ENCODE measurements around the gene PARD3. TPM values are rescaled to one million over a fixed set of nuclear protein-coding genes. Genes with fewer than 3 reads are reported as not detected.
A peak's percentile ranks its signal among the peaks of the same experiment; 100 is the strongest.

PARD3 gene
- total RNA-seq, 1 experiment from 2014 or later = 51.8 TPM

DNA sequence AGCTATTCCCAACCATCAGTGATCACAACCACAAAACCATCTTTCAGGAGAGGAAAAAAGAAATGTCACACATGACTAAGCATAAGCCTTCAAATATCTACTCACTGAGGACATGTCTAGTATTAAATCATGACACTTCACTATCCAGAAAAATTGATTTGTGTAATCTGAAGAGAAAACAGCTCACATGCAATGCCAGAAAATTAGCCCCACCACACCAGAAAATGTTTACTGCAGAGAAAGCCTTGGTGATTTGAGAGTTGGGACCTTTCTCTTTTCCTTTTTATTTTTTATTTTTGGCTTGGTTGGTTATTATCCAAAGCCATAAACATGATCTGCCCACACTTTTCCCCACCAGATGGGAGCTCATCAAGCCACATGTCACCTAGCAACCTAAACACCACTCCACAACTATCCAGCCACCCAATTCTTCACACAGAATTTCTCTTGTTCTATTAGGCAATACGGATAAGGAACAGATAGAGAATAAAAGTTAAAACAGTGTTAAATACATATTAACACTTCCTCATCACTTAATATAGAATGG, 3.1 kb downstream of the PARD3 start (continued):
- TF ChIP-seq, protein P1, sequence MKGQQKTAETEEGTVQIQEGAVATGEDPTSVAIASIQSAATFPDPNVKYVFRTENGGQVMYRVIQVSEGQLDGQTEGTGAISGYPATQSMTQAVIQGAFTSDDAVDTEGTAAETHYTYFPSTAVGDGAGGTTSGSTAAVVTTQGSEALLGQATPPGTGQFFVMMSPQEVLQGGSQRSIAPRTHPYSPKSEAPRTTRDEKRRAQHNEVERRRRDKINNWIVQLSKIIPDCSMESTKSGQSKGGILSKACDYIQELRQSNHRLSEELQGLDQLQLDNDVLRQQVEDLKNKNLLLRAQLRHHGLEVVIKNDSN (CRISPR knock-in tag; IDR thresholded peaks at IDR 0.05) = no peak
- TF ChIP-seq, protein P2, sequence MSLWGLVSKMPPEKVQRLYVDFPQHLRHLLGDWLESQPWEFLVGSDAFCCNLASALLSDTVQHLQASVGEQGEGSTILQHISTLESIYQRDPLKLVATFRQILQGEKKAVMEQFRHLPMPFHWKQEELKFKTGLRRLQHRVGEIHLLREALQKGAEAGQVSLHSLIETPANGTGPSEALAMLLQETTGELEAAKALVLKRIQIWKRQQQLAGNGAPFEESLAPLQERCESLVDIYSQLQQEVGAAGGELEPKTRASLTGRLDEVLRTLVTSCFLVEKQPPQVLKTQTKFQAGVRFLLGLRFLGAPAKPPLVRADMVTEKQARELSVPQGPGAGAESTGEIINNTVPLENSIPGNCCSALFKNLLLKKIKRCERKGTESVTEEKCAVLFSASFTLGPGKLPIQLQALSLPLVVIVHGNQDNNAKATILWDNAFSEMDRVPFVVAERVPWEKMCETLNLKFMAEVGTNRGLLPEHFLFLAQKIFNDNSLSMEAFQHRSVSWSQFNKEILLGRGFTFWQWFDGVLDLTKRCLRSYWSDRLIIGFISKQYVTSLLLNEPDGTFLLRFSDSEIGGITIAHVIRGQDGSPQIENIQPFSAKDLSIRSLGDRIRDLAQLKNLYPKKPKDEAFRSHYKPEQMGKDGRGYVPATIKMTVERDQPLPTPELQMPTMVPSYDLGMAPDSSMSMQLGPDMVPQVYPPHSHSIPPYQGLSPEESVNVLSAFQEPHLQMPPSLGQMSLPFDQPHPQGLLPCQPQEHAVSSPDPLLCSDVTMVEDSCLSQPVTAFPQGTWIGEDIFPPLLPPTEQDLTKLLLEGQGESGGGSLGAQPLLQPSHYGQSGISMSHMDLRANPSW (CRISPR knock-in tag; conservative IDR thresholded peaks at IDR 0.05; ENCODE audit: low read depth) = no peak
- TF ChIP-seq, protein P3, sequence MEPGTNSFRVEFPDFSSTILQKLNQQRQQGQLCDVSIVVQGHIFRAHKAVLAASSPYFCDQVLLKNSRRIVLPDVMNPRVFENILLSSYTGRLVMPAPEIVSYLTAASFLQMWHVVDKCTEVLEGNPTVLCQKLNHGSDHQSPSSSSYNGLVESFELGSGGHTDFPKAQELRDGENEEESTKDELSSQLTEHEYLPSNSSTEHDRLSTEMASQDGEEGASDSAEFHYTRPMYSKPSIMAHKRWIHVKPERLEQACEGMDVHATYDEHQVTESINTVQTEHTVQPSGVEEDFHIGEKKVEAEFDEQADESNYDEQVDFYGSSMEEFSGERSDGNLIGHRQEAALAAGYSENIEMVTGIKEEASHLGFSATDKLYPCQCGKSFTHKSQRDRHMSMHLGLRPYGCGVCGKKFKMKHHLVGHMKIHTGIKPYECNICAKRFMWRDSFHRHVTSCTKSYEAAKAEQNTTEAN (CRISPR knock-in tag; IDR thresholded peaks at IDR 0.05) = no peak

DNA sequence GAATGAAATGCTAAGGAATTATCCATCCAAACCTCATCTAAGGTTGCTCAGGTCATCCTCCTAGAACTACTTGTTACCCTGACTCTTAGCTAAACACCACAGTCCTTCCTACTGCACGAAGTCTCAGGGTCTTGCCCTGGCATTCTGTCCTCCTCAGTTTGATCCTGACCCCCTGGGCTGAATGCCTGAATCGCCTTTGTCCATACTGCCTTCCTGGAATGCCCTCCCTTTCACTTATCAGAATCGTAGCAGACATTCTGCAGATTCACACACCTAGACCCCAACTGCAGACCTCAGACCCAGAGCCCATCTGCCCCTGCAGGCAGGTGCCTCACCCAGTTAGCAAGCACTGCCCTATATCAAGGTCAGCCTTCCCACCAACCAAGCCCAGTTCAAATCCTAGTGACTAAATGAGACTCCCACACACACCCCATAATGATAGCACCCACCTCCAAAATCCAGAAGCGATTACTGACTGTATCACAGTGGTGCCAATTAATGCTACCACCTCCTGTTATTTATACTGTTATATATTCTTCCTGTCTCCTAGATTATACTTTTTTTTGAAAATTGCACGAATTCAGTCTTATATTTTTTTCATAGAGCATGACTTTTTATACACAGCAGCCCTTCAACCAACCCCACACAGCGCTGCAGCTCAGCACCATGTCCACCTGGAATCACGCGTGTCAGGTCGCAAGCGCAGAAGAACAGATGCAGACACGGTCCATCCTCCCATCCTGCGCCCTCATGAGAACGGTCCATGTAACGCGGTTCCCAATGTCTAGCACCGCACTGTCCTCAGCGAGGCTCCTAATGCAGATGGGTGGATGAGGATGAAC, 3.7 kb downstream of the PARD3 start:
- H3K36me3 Mint-ChIP-seq = no peaks in the 10 kb centered on the region
- ATAC-seq (no peak), DNase-seq (ENCODE audit: low spot score) (no peak)
- H3K27me3 Mint-ChIP-seq (ENCODE audit: low read depth) = peaks cover 8% of the 10 kb centered on the region
- TF ChIP-seq, protein P4, sequence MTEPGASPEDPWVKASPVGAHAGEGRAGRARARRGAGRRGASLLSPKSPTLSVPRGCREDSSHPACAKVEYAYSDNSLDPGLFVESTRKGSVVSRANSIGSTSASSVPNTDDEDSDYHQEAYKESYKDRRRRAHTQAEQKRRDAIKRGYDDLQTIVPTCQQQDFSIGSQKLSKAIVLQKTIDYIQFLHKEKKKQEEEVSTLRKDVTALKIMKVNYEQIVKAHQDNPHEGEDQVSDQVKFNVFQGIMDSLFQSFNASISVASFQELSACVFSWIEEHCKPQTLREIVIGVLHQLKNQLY (CRISPR knock-in tag; IDR thresholded peaks at IDR 0.05) = no peak
- TF ChIP-seq, protein P5, sequence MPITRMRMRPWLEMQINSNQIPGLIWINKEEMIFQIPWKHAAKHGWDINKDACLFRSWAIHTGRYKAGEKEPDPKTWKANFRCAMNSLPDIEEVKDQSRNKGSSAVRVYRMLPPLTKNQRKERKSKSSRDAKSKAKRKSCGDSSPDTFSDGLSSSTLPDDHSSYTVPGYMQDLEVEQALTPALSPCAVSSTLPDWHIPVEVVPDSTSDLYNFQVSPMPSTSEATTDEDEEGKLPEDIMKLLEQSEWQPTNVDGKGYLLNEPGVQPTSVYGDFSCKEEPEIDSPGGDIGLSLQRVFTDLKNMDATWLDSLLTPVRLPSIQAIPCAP (CRISPR knock-in tag; IDR thresholded peaks at IDR 0.05) = no peak
- TF ChIP-seq, protein P3 (CRISPR knock-in tag; IDR thresholded peaks at IDR 0.05) = no peak
- TF ChIP-seq FOXK1 (CRISPR knock-in tag; IDR thresholded peaks at IDR 0.05) (no peak), SMAD3 (CRISPR knock-in tag; IDR thresholded peaks at IDR 0.05; ENCODE audit: borderline replicate concordance) (no peak), ZNF232 (CRISPR knock-in tag; IDR thresholded peaks at IDR 0.05) (no peak), GABPB1 (CRISPR knock-in tag; IDR thresholded peaks at IDR 0.05) (no peak), NFATC4 (CRISPR knock-in tag; IDR thresholded peaks at IDR 0.05) (no peak)
- TF ChIP-seq, protein P6, sequence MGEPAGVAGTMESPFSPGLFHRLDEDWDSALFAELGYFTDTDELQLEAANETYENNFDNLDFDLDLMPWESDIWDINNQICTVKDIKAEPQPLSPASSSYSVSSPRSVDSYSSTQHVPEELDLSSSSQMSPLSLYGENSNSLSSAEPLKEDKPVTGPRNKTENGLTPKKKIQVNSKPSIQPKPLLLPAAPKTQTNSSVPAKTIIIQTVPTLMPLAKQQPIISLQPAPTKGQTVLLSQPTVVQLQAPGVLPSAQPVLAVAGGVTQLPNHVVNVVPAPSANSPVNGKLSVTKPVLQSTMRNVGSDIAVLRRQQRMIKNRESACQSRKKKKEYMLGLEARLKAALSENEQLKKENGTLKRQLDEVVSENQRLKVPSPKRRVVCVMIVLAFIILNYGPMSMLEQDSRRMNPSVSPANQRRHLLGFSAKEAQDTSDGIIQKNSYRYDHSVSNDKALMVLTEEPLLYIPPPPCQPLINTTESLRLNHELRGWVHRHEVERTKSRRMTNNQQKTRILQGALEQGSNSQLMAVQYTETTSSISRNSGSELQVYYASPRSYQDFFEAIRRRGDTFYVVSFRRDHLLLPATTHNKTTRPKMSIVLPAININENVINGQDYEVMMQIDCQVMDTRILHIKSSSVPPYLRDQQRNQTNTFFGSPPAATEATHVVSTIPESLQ (CRISPR knock-in tag; IDR thresholded peaks at IDR 0.05) = no peak
- TF ChIP-seq, protein P7, sequence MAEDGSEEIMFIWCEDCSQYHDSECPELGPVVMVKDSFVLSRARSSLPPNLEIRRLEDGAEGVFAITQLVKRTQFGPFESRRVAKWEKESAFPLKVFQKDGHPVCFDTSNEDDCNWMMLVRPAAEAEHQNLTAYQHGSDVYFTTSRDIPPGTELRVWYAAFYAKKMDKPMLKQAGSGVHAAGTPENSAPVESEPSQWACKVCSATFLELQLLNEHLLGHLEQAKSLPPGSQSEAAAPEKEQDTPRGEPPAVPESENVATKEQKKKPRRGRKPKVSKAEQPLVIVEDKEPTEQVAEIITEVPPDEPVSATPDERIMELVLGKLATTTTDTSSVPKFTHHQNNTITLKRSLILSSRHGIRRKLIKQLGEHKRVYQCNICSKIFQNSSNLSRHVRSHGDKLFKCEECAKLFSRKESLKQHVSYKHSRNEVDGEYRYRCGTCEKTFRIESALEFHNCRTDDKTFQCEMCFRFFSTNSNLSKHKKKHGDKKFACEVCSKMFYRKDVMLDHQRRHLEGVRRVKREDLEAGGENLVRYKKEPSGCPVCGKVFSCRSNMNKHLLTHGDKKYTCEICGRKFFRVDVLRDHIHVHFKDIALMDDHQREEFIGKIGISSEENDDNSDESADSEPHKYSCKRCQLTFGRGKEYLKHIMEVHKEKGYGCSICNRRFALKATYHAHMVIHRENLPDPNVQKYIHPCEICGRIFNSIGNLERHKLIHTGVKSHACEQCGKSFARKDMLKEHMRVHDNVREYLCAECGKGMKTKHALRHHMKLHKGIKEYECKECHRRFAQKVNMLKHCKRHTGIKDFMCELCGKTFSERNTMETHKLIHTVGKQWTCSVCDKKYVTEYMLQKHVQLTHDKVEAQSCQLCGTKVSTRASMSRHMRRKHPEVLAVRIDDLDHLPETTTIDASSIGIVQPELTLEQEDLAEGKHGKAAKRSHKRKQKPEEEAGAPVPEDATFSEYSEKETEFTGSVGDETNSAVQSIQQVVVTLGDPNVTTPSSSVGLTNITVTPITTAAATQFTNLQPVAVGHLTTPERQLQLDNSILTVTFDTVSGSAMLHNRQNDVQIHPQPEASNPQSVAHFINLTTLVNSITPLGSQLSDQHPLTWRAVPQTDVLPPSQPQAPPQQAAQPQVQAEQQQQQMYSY (CRISPR knock-in tag; IDR thresholded peaks at IDR 0.05) = no peak
- TF ChIP-seq, protein P8, sequence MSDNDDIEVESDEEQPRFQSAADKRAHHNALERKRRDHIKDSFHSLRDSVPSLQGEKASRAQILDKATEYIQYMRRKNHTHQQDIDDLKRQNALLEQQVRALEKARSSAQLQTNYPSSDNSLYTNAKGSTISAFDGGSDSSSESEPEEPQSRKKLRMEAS (CRISPR knock-in tag; IDR thresholded peaks at IDR 0.05) = no peak
- H3K9me3 Mint-ChIP-seq = no peaks in the 10 kb centered on the region
- peak overlapping the region; percentile 22 for H3K27ac Mint-ChIP-seq
- ChIA-PET POLR2A (interaction anchor here (0.7 kb wide), 1 partner anchor 47 kb away, joined by 3 read pairs; no protein-coding TSS in a partner anchor), CTCF (interaction anchor here (0.9 to 3.8 kb wide), 6 partner anchors 35 to 153 kb away, joined by 3 to 32 read pairs (median 7); no protein-coding TSS in a partner anchor)
- H3K4me3 Mint-ChIP-seq = peak overlapping the region; percentile 3; the same call in 1 of the 2 replicates
- peaks cover 60% of the 10 kb centered on the region for H3K4me1 Mint-ChIP-seq
